Stimulated activated CD4-positive, alpha-beta T cell treated with anti-CD3 and anti-CD28 coated beads, Interleukin-1b, Interleukin-23, amount 100 ng/mL, for 4 hours (primary cell): Measurements from ENCODE around the gene SLC29A4.
A peak's percentile ranks its signal among the peaks of the same experiment; 100 is the strongest.
"Not testable (repeated sequence)": the region's sequence is repeated elsewhere in the genome, so short reads cannot be mapped to it uniquely, and the experiment has no call there.

Experiments used
- DNase-seq, 2 donors: peaks; one replicate each; pipeline ENCODE4 v3.0.0-alpha.2; 2020; ENCODE audit warnings: low read depth in 2 of 2

Gene SLC29A4

GRCh38 chr7:5282543-5283316, at the start of gene SLC29A4:
Gene SLC29A4, plus strand, starts transcription at chr7:5282943. Its CDS starts 4,874 bp downstream, at chr7:5287817.
- peak in 1 of 2 donors; percentile 38 for DNase-seq

- DNase-seq: no peak
These were observed 47.6 kb upstream of the SLC29A4 start for GRCh38 chr7:5234852-5235831.

GRCh38 chr7:5237286-5237685, 45.5 kb upstream of the SLC29A4 start:
- DNase-seq: no peak

- no peak for DNase-seq
These were observed 44.2 kb upstream of the SLC29A4 start for GRCh38 chr7:5238500-5238899.

GRCh38 chr7:5243261-5243660, 39.5 kb upstream of the SLC29A4 start:
- DNase-seq: no peak

GRCh38 chr7:5248201-5248885, 34.4 kb upstream of the SLC29A4 start:
- no peak for DNase-seq

- not testable (repeated sequence) for DNase-seq
These were observed 32.0 kb upstream of the SLC29A4 start for GRCh38 chr7:5250787-5251186.

- DNase-seq: not testable (repeated sequence)
These were observed 29.2 kb upstream of the SLC29A4 start for GRCh38 chr7:5253529-5253928.

- DNase-seq: not testable (repeated sequence)
These were observed 28.4 kb upstream of the SLC29A4 start for GRCh38 chr7:5254371-5254770.

GRCh38 chr7:5255832-5256231, 26.9 kb upstream of the SLC29A4 start:
- no peak for DNase-seq

- DNase-seq: not testable (repeated sequence)
These were observed 22.1 kb upstream of the SLC29A4 start for GRCh38 chr7:5260530-5261068.

- not testable (repeated sequence) for DNase-seq
These were observed 19.7 kb upstream of the SLC29A4 start for GRCh38 chr7:5263066-5263465.

- DNase-seq: no peak
These were observed 17.2 kb upstream of the SLC29A4 start for GRCh38 chr7:5265320-5266190.

GRCh38 chr7:5266191-5267028, 16.3 kb upstream of the SLC29A4 start:
- no peak for DNase-seq

- DNase-seq: not testable (repeated sequence)
These were observed 14.9 kb upstream of the SLC29A4 start for GRCh38 chr7:5267829-5268228.

GRCh38 chr7:5269992-5270657, 12.6 kb upstream of the SLC29A4 start:
- not testable (repeated sequence) for DNase-seq

GRCh38 chr7:5270788-5271187, 12.0 kb upstream of the SLC29A4 start:
- DNase-seq: no peak

- DNase-seq: not testable (repeated sequence)
These were observed 8.8 kb upstream of the SLC29A4 start for GRCh38 chr7:5273831-5274405.

- no peak for DNase-seq
These were observed 8.3 kb upstream of the SLC29A4 start for GRCh38 chr7:5274441-5274840.
